Fibroblast of the conjunctiva (primary cell): ENCODE results near the gene TMEM52.

Experiments used
- DNase-seq: peaks from one replicate; pipeline ENCODE4 v3.0.0-alpha.2; 2010; ENCODE audit warnings: low read depth

The TMEM52 gene

GRCh38 chr1:1914971-1915692 is 3.9 kb downstream of the TMEM52 start, which contains the start of gene CALML6:
Gene CALML6, plus strand, starts transcription at chr1:1915260. Its CDS starts 21 bp downstream, at chr1:1915281.
- no peak for DNase-seq

GRCh38 chr1:1914101-1914970 is 4.7 kb downstream of the TMEM52 start:
- DNase-seq: no peak

- DNase-seq: no peak
Measured at GRCh38 chr1:1911350-1912041, 7.6 kb downstream of the TMEM52 start.

- DNase-seq: no peak
Measured at GRCh38 chr1:1910651-1911331, 8.3 kb downstream of the TMEM52 start.

- no peak for DNase-seq
Measured at GRCh38 chr1:1910033-1910465, 9.0 kb downstream of the TMEM52 start.

- no peak for DNase-seq
Measured at GRCh38 chr1:1908506-1908791, 10.6 kb downstream of the TMEM52 start.

- peak; percentile 60 for DNase-seq
Measured at GRCh38 chr1:1907098-1907736, 11.9 kb downstream of the TMEM52 start.

- DNase-seq: peak; percentile 68
Measured at GRCh38 chr1:1906185-1907097, 12.6 kb downstream of the TMEM52 start.

- no peak for DNase-seq
Measured at GRCh38 chr1:1903224-1903623, 15.9 kb downstream of the TMEM52 start.

GRCh38 chr1:1901641-1902294 is 17.3 kb downstream of the TMEM52 start:
- no peak for DNase-seq

- DNase-seq: no peak
Measured at GRCh38 chr1:1900883-1901640, 18.0 kb downstream of the TMEM52 start.

GRCh38 chr1:1899967-1900327 is 19.1 kb downstream of the TMEM52 start:
- no peak for DNase-seq

GRCh38 chr1:1899266-1899966 is 19.7 kb downstream of the TMEM52 start:
- DNase-seq: no peak

- DNase-seq: no peak
Measured at GRCh38 chr1:1898246-1898933, 20.7 kb downstream of the TMEM52 start.

- no peak for DNase-seq
Measured at GRCh38 chr1:1895456-1896336, 23.4 kb downstream of the TMEM52 start.

GRCh38 chr1:1895060-1895418 is 24.0 kb downstream of the TMEM52 start:
- no peak for DNase-seq

- no peak for DNase-seq
Measured at GRCh38 chr1:1894354-1895059, 24.6 kb downstream of the TMEM52 start.
